Breast epithelium (tissue), 4 donors: ENCODE data around the gene ACOX3. TPM values are rescaled to one million over a fixed set of nuclear protein-coding genes. Genes with fewer than 3 reads are reported as not detected.

Experiments used
- DNase-seq, 2 donors: peaks; one replicate each; pipeline ENCODE4 v3.0.0-alpha.2; 2019; ENCODE audit warnings: low spot score in 2 of 2
- H3K27ac ChIP-seq, 2 donors: fragments of 200-600 bp; sonication (generic) in 1 of 2; one replicate each; pipeline ENCODE4 v1.5.1; 2016 to 2019; ENCODE audit warnings: mild to moderate bottlenecking in 1 of 2
- H3K27me3 ChIP-seq, 2 donors: fragments of 200-600 bp; sonication (generic) in 1 of 2; one replicate each; pipeline versions ENCODE4 v1.5.1 to v1.6.0; 2017 to 2019; ENCODE audit warnings: control low read depth in 1 of 2, mild to moderate bottlenecking in 1 of 2
- H3K36me3 ChIP-seq: fragments of 200-600 bp; one replicate; pipeline ENCODE4 v1.5.1; 2019
- H3K4me1 ChIP-seq, 2 donors: fragments of 200-600 bp; sonication (generic); one replicate each; pipeline ENCODE4 v1.5.1; 2016 to 2019; ENCODE audit warnings: control low read depth in 1 of 2
- H3K4me3 ChIP-seq, 3 donors: fragments of 200-600 bp; sonication (generic); 1 replicate in 2 of 3; 2 replicates in 1 of 3; pipeline ENCODE4 v1.5.1; 2016 to 2019; ENCODE audit warnings: mild to moderate bottlenecking in 3 of 3, moderate library complexity in 2 of 3
- H3K9me3 ChIP-seq, 2 donors: fragments of 200-600 bp; sonication (generic) in 1 of 2; one replicate each; pipeline ENCODE4 v1.5.1; 2016 to 2019; ENCODE audit warnings: control low read depth in 1 of 2
- CTCF ChIP-seq, 3 donors: fragments of 450-650 bp; IDR thresholded peaks; one replicate each; pipeline ENCODE4 v1.5.1; 2016 to 2017; ENCODE audit warnings: antibody characterized with exemption in 3 of 3, mild to moderate bottlenecking in 3 of 3, moderate library complexity in 3 of 3
- POLR2A ChIP-seq: fragments of 450-650 bp; IDR thresholded peaks from one replicate; pipeline ENCODE4 v1.6.1; 2016; ENCODE audit warnings: antibody characterized with exemption, mild to moderate bottlenecking, moderate library complexity
- POLR2AphosphoS5 ChIP-seq, 3 donors: sonication (generic); formaldehyde crosslinking; IDR thresholded peaks; one replicate each; pipeline ENCODE4 v1.6.1; 2017; ENCODE audit warnings: antibody characterized with exemption in 3 of 3
- intact Hi-C: fragments of 100-400 bp; cut with DNase I; formaldehyde crosslinking; loops from one replicate; pipeline ENCODE4 v1.15.1; 2023; ENCODE audit warnings: low total_unique reads
- total RNA-seq, 3 donors: library from RNA; depleted of rRNA; stranded (reverse); fragments of >200 nt; gene quantifications; one replicate each; pipeline ENCODE4 v1.1.0, GENCODE V29; 2016

The ACOX3 gene
- total RNA-seq, 3 donors from 2014 or later, result 24.0 to 69.4 (median 47.9) TPM

DNA sequence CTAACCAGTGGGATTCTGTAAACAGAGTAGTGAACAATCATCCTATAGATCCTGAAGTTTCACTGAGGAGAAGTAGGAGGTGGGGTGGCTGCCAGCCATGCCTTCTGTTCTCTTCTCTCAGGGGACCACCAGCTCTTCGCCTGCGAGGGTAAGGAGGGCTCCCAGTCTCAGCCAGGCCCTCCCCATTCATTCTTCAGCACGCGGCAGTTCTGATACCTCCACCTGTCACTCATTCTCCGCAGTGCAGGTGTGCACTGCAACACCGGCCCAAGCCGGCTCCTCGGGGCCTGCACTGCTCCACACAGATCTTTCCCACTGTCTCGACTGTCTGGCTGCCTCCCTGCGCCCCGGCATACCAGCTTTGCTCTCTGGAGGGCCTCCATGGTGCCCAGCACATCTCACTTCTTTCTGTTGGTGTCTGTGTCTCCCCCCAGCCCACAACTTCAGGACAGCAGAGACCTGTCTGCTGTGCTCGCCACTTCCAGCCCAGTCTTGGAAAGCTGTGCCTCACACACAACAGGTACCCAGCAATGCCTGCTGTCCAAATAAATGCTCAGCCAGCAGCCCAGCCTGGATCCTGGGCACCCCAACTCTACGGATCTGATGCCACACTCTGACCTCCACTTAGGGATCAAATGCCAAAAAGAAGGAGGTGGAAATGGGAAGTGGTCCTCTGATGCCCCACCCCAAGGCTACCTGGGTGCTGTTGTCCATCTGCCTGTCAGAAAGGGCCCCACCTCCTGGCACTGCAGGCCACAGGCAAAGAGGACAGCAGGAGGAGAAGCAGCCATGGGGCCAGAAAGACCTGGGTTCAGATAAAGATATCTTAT lies 29.0 kb downstream of the ACOX3 start:
- intact Hi-C loops, result loop anchor here (10.0 kb wide), 1 partner anchor 167 kb away; no protein-coding TSS in a partner anchor
- no peak for DNase-seq
- H3K27me3 ChIP-seq, result no peaks in the 10 kb centered on the region
- H3K9me3 ChIP-seq, result no peaks in the 10 kb centered on the region
- no peaks in the 10 kb centered on the region for H3K4me1 ChIP-seq
- H3K4me3 ChIP-seq, result no peak overlapping the region
- no peaks in the 10 kb centered on the region for H3K36me3 ChIP-seq
- no peak overlapping the region for H3K27ac ChIP-seq
- TF ChIP-seq POLR2A, result no peak

DNA sequence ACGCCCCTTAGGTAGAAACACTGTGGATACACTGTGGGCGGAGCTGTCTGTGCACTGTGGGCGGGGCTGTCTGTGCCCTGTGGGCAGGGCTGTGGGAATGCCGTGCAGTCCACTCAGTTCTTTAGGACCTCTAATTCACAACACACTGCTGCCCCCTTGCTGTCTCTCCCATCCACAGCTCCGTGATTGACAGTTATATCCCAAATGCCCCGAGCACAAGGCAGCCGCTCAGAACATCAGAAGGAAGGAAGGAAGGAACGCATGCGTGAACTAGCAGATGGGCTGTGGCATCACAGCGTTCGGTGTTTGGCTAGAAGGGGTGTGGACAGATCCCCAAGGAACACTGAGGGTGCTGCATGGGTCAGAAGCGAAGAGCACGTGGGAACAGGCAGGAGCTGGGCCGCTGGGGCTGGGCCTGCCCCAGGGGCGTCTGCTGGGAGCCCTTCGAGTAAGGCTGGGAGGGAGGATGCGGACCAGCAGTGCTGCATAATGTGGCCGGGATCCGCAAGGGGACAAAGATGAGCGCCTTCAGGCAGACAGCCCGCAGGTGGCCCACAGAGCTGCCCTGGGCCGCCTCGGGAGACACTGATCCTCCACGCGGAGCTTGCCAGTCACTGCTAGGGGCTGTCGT lies 29.8 kb downstream of the ACOX3 start:
- intact Hi-C loops, result loop anchor here (10.0 kb wide), 1 partner anchor 166 kb away; no protein-coding TSS in a partner anchor
- Histone ChIP-seq H3K27ac (no peak overlapping the region), H3K4me3 (no peak overlapping the region), H3K4me1 (no peaks in the 10 kb centered on the region), H3K36me3 (no peaks in the 10 kb centered on the region), H3K9me3 (no peaks in the 10 kb centered on the region), H3K27me3 (no peaks in the 10 kb centered on the region)
- no peak for DNase-seq
- TF ChIP-seq POLR2A, result no peak
- peak in 1 of 3 donors; percentile 20 for TF ChIP-seq CTCF (IDR thresholded peaks at IDR 0.05)

GRCh38 chr4:8410066-8410625 lies 30.4 kb downstream of the ACOX3 start:
- no peaks in the 10 kb centered on the region for H3K27me3 ChIP-seq
- H3K9me3 ChIP-seq, result no peaks in the 10 kb centered on the region
- H3K27ac ChIP-seq, result no peak overlapping the region
- H3K4me3 ChIP-seq, result no peak overlapping the region
- H3K4me1 ChIP-seq, result no peaks in the 10 kb centered on the region
- no peak for TF ChIP-seq POLR2AphosphoS5 (IDR thresholded peaks at IDR 0.05)
- TF ChIP-seq POLR2A, result no peak
- DNase-seq, result no peak
- intact Hi-C loops, result loop anchor here (10.0 kb wide), 1 partner anchor 165 kb away; no protein-coding TSS in a partner anchor
- no peaks in the 10 kb centered on the region for H3K36me3 ChIP-seq

- Histone ChIP-seq H3K4me3 (no peak overlapping the region), H3K4me1 (no peaks in the 10 kb centered on the region), H3K27me3 (no peaks in the 10 kb centered on the region), H3K9me3 (no peaks in the 10 kb centered on the region), H3K27ac (no peak overlapping the region), H3K36me3 (no peaks in the 10 kb centered on the region)
- intact Hi-C loops, result loop anchor here (10.0 kb wide), 1 partner anchor 165 kb away; no protein-coding TSS in a partner anchor
- no peak for DNase-seq
- TF ChIP-seq POLR2A, result no peak
- TF ChIP-seq POLR2AphosphoS5 (IDR thresholded peaks at IDR 0.05), result no peak
- no peak for TF ChIP-seq CTCF (IDR thresholded peaks at IDR 0.05)
Measured at GRCh38 chr4:8409264-8410065, 31.1 kb downstream of the ACOX3 start.

GRCh38 chr4:8407756-8408155 lies 32.8 kb downstream of the ACOX3 start:
- no peak for TF ChIP-seq CTCF (IDR thresholded peaks at IDR 0.05)
- no peak for TF ChIP-seq POLR2A
- TF ChIP-seq POLR2AphosphoS5 (IDR thresholded peaks at IDR 0.05), result no peak
- no peak overlapping the region for H3K4me3 ChIP-seq
- no peaks in the 10 kb centered on the region for H3K9me3 ChIP-seq
- H3K4me1 ChIP-seq, result no peaks in the 10 kb centered on the region
- H3K36me3 ChIP-seq, result no peaks in the 10 kb centered on the region
- no peaks in the 10 kb centered on the region for H3K27me3 ChIP-seq
- no peak for DNase-seq
- H3K27ac ChIP-seq, result no peak overlapping the region
- intact Hi-C loops, result no loop called here
